DMS 273 treated with DMSO at 0.1 percent for 48 hours (cell line): ENCODE results near the gene SUCO.

ENCODE experiments used
- DNase-seq: peaks from one replicate; lab custom pipeline; 2025; lab: John Stamatoyannopoulos, UW

The SUCO gene

DNA sequence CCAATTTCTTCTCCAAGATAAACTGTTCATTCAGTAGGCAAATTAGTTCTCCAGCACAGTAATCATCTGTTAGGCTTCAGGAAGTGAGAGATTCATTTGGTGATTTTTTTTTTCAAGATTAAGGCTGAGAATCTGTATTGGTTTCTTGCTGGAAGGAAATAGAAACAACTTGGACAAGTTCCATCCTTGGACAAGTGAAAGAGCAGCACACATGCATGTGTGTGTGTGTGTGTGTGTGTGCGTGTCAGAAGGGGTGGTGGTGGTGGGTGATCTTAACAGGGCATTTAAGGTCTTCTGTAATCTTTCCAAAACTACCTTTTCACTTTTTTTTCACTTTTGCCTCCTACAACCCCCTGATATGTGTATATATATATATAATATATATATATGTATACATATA, 15.9 kb upstream of the SUCO start:
- DNase-seq: no peak

DNA sequence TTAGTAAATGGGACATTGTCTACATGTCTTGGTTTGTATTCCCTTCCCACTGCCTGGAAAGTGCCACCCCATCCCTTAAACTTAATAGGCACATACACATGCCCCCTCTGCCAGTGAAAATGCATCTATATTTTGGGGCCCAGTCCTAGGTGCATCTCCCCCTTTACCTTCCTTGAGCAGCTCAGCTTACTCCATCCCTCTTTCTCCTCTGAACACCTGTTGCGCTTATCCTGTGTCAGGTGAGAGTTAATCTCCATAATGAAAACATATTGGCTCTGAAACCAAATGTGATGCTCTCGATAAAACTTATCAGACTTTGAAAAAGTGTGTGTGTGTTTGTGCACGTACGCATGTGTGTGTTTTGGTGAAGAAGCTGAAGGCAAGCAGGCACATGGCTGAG, 15.4 kb upstream of the SUCO start:
- no peak for DNase-seq

DNA sequence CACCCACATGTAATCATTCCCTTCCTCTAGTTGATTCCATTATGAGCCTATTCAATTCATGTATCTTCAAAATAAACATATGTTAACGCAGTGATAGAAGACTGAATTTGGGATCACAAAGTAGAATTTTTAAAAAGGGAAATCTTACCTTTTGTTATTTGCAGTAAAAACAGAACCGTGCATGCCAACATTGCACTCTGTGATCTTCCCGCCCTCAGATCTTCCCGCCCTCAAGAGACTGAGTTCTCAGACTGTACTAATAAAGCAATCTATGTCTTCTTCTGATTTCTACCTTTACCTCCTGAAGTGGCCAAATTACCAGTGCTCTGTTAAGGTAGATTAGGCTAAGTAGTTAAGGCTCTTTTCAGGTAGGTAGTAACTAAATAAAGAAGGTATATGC, 3.6 kb upstream of the SUCO start:
- no peak for DNase-seq

DNA sequence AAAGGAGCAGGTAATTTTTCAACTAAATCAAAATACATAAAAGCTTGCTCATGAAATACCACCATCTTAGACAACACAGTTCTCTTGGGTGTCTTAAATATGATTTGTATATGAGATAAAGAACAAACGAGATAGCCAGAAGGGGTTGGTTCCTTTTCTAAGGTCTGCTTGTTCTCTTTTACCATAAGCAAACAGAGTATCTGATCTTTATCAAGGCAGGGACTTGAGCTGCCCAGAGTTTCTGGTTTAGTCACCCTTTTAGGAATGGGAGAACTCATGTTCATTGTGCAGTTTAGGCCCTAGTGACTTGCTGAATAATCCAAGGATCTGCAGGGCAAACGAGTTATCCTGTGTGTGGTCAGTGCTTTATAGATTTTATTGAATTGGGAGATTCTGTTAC, 3.0 kb upstream of the SUCO start:
- no peak for DNase-seq

DNA sequence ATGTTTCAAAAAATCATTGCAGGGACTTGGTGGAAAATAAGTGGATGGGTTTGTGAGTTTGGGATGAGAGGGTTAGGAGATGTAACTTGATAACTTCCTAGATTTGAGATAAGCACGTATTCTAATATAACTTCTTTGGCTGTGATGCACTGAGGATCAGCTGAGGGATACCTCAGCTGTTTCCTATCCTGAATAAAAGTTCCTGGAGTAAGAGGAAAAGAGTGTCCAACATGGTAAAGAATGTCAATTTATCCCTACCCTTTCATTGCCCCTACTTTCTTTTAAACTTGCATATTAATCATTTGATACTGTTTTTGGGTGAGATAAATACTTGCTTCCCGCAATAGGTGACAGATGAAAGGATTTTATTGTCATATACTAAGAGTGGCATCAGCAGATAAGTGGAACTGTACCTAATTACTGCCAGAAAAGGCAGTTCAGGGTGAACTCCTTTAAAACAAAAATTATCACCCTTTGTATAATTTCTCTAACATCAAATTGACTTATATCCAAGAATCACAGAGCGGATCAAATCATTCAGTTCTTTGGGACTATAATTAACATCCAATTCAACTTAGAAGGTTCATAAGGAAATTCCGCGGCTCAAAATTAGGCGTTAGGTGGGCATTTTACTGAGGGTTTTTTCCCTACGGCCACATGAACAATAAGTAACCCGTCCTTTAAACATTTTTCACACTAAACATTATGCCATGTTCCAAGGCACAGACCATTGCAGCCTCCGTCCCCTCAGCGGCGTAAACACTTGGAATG, 1.4 kb upstream of the SUCO start:
- no peak for DNase-seq

GRCh38 chr1:172532183-172532699, 709 bp upstream of the SUCO start:
- peak; percentile 97 for DNase-seq

GRCh38 chr1:172533513-172534151, 682 bp downstream of the SUCO start:
- no peak for DNase-seq

- no peak for DNase-seq
Measured at GRCh38 chr1:172536256-172536655, 3.3 kb downstream of the SUCO start.

DNA sequence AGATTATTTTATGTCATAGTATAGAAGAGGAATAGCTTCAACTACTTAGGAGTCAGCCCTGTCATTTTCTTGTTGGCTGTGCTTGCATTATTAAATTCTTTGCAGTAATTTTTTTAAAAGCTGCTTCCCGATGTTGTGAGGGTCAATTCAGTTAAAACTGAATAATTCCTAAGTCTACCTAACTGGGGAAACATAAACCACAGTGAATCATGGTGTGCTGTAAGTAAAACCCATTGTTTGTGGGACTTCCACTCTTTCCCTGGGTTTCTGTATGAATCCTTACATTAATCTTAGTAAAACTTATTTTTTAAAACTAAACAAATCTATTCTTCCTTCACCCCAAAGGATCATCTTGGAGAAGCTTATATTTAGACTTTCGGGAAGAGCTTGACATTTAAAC, 4.4 kb downstream of the SUCO start:
- no peak for DNase-seq

DNA sequence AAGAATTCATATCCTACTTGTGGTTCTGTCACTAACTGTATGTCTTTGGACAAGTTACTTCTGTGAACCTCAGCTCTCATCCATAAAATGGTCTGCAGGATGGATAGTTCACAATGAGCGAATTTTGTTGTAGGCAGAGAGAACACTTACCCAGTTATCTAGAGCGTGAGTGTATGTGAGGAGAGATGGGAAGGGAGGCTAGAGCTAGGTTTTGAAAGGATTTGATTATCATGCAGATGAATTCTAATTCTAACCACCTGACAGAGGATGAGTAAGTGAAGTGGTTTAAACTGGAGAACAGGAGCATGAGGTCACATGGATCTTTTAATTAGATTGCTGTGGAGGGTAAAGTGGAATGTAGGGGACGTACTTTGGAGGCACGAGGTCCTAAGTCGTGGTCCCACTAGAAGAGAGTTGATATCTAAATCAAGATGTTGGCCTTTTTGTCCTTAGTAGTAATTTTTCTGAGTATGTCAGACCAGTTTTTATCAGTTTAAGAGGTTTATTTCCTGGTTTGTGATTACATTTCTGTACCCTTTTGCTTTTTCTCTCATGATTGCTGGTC, 5.0 kb downstream of the SUCO start:
- no peak for DNase-seq

GRCh38 chr1:172540635-172541034, 7.7 kb downstream of the SUCO start:
- no peak for DNase-seq

- no peak for DNase-seq
Measured at GRCh38 chr1:172544481-172545104, 11.6 kb downstream of the SUCO start.

DNA sequence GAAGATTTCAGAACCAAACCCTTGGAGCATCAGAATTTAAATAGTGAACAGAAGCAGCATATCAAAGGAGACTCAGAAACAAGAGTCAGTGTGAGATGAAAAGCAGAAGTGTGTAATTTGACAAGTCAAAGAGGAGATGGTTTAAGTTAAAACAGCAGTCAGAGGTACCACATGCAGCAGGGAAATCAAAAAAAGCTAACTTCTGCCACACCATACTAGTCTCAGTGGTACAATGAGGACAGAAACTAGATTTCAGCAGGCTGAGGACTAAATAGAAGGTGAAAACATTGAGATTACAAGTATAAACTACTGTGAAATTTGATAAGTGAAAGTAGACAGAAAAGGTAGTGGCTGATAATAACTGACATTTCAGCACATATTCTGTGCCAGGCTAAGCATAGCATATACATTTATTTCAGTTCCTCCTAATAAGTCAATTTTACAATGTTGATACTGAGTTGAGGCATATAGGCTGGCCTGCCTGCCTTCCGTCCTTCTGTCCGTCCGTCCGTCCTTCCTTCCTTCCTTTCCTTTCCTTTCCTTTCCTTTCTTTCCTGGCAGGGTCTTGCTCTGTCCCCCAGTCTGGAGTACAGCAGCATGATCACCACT, 12.6 kb downstream of the SUCO start:
- DNase-seq: no peak

GRCh38 chr1:172547071-172547470, 14.1 kb downstream of the SUCO start:
- DNase-seq: no peak

DNA sequence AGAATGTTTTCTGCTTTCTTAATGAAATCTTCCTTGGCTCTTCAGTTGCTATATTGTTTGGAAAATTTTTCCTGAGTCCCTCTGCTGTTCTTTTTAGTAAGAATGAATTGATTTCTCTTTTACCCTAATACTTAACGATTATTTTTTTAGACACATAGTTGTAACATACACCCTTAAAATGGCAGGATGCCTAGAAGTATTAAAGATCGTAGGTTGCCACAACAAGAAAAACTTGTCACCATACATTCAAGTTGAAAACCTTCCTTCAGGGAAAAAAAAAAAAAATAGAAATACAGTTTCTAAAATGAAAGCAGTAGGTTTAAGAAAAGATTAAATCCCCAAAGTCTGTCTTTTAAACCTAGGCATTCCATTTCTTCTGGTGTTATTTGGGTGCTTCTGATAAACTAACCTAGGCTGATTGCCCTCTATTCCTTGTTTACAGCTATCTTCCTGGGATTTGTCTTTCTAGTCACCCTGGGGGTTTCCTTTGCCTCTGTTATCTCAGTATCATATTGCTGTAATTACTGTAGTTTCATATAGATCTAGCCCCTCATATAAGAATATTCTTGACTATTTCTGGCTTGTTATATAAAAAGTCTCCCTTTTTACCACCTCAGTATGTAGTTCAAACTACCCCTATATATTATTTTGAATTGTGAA, 16.8 kb downstream of the SUCO start:
- no peak for DNase-seq

DNA sequence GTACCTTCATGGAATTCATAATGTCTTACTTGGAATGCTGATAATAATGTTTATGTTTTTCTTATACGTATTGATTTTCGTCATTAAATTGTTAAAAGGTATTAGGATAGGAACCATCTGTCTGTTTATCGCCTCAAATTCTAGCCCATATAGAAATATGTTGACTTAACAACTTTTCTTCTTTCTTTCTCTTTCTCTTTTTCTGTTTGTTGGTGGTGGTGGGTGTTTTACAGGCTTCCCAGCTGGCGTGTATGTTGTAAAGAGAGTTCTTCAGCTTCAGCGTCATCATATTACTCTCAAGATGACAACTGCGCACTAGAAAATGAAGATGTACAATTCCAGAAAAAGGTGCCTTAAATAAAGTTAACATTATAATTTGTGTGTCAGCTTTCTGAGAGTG, 18.3 kb downstream of the SUCO start:
- no peak for DNase-seq

DNA sequence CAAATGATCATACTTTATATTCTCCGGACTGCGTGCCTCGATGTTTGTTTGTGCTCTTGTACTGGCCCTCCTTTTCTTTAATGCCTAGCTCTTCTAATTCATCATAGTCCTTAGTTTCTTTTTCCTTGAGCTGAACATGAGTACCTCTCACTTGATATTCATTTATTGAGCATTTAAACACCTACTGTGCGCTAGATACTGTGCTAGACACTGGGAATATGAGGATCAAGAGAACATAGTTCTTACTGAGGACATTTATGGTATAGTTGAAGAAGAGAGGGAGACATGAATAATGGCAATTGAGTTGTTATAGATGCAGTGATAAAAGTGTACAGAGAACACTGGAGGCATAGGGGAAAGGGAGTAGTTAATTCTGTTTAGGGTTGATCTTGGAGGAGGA, 22.0 kb downstream of the SUCO start:
- DNase-seq: no peak

DNA sequence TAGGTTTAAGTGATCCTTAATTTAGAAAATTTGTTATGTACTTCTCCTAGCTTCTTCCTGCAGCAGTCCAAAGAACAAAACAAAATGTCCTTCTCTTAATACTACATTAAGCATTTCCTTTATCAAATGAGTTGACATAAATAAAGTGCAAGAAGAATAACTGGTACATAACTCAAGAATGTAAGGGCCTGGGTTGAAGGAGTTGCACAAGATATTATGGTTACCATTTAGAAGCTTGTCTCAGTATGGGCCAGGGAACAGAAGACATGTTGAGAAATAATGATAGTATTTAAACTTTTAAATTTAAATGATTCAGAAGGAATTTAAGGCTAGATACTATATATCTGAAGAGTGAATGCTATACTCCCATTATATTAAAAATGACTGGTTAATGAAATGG, 23.5 kb downstream of the SUCO start:
- no peak for DNase-seq

DNA sequence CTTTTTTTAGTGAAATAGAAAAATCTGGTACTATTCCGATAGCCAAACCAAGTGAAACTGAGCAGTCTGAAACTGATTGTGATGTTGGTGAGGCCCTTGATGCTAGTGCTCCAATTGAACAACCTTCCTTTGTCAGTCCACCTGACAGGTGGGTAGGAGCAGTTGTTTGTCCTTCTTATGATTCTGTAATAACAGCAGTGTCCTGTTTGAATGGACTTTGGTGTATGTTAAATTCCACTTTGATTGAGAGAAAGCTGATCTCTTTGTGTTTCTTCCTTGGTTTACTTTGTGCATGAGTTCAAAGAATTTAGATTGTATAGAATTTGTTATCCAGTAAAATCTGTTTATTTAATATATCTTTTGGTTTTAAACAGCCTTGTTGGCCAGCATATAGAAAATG, 24.3 kb downstream of the SUCO start:
- DNase-seq: no peak

- DNase-seq: no peak
Measured at GRCh38 chr1:172559572-172560210, 26.7 kb downstream of the SUCO start.

GRCh38 chr1:172561252-172561651, 28.3 kb downstream of the SUCO start:
- DNase-seq: no peak
